Fibroblast of skin of right quadriceps (primary cell): ENCODE results near the gene RB1.
"Not testable (repeated sequence)": the region's sequence is repeated elsewhere in the genome, so short reads cannot be mapped to it uniquely, and the experiment has no call there.

Source experiments
- DNase-seq: peaks from one replicate; pipeline ENCODE4 v3.0.0-alpha.2; 2013

RB1 gene

GRCh38 chr13:48355524-48355923, 52.0 kb downstream of the RB1 start:
- not testable (repeated sequence) for DNase-seq

GRCh38 chr13:48356750-48357149, 53.2 kb downstream of the RB1 start:
- DNase-seq: no peak

DNA sequence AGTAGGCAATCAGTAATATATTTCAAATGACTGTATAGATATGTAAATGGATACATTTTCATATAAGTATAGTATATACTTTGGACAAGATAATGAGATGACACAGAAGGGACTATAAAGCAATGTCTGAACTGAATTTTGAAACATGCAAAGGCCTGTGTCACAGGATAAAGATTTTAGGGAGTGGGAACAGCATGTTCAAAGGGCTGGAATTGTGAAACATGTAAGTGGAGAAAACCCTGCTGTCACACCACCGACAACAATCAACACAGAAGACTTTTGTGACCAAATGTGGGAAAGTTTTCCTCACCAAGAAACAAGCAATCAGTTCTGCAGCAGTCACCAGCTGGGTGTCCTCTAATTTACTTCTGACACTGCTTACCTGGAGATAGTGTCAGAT, 66.4 kb downstream of the RB1 start:
- no peak for DNase-seq

- DNase-seq: no peak
Measured at GRCh38 chr13:48370815-48371214, 67.3 kb downstream of the RB1 start.

DNA sequence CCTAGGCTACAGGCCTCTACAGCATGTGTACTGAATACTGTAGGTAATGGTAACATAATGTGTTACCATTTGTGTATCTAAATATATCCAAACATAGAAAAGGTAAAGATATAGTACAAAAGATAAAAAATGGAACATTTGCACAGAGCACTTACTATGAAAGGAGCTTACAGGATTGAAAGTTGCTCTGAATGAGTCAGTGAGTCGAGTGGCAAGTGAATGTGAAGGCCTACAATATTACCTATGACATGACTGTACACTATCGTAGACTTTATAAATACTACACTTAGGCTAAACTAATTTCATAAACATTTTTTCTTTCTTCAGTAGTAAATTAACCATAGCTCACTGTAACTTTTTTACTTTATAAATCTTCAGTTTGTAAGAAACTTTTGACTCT, 74.3 kb downstream of the RB1 start:
- DNase-seq: no peak

- no peak for DNase-seq
Measured at GRCh38 chr13:48380581-48380980, 77.0 kb downstream of the RB1 start.

DNA sequence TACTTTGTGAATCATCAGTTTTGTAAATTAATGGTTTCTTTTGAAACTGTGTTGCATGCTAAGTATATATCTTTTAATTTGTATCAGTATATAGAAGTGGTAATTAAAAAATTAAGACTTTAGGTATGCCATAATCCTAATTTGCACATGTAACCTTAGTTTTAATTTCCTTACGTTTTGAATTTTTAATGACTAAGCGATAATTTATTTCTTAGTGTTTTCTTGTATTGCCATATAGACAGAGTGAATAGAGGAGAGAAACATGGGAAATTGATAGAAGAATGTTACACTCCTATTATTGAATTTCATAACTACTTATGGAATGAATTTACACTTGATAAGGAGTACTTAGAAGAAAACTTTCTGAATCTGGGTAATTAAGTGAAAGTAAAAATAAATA, 79.8 kb downstream of the RB1 start:
- DNase-seq: no peak

- DNase-seq: no peak
Measured at GRCh38 chr13:48386816-48387215, 83.3 kb downstream of the RB1 start.

- no peak for DNase-seq
Measured at GRCh38 chr13:48391257-48391656, 87.7 kb downstream of the RB1 start.

DNA sequence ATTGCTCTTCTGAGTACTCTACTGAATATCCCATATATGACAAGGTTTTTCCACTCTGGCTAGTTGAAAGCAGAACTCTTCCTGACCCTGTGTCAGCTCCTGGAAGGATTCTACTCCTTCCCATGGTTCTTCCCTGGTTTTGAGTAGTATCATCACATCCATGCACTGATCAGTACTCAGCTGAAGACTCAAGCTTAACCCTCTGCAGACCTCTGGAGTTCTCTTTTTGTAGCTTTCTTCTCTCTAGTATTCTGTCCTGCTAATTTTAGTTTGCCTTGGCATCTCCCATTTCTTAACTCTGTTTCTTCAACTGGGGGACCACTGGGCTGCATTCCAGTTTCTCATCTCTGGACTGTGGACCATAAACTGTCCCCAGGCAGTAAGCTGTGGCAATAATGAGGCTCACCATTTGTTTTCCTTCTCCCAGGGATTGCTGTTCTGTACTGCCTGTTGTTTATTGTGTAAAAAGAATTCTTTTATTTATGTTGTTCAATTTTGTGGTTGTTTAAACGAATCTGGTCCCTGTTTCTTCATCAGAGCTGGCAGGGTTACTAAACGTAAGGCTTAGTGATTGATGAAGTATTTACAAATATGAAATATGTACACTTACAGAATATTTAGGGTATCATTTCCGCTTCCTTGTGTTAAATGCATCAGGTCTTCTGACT, 89.6 kb downstream of the RB1 start:
- no peak for DNase-seq

DNA sequence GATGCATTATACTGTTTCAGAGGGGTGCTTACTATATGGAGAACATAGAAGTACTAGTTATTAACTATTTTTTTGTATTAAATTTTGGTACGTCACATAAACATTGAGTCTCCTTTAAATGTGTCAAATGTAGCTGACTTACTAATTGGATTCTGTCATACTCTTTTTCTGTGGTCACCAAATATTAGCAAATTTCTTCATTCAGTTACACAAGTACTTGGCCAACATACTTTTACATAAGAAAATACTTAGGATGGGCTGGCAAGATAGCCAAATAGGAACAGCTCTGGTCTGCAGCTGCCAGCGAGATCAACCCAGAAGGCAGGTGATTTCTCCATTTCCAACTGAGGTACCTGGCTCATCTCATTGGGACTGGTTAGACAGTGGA, 90.1 kb downstream of the RB1 start:
- DNase-seq: no peak

- DNase-seq: no peak
Measured at GRCh38 chr13:48397744-48398143, 94.2 kb downstream of the RB1 start.

GRCh38 chr13:48398450-48399095, 95.0 kb downstream of the RB1 start:
- DNase-seq: peak; percentile 40

- DNase-seq: no peak
Measured at GRCh38 chr13:48400090-48400694, 96.6 kb downstream of the RB1 start.

DNA sequence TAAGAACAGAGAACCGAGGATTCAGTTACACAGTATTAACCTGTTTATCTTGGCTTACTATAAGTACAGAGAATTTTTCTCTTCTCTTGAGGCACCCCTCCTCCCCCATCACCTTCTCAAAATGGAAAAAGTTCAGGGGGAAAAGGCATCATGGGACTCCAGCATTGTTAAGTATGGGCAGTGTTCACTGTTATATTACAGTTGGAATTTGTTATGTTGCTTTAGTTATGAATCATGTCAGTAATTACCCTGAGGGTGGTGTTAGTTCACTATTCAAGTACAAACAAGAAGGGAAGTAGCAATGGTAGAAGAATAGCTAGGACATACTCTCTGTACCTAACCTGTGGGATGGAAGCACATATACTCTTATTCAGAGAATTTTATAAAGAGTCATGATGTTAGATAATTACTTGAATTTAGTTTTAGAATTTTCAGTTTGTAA, 97.3 kb downstream of the RB1 start:
- DNase-seq: peak; percentile 81

- peak; percentile 16 for DNase-seq
Measured at GRCh38 chr13:48401480-48401879, 97.9 kb downstream of the RB1 start.

DNA sequence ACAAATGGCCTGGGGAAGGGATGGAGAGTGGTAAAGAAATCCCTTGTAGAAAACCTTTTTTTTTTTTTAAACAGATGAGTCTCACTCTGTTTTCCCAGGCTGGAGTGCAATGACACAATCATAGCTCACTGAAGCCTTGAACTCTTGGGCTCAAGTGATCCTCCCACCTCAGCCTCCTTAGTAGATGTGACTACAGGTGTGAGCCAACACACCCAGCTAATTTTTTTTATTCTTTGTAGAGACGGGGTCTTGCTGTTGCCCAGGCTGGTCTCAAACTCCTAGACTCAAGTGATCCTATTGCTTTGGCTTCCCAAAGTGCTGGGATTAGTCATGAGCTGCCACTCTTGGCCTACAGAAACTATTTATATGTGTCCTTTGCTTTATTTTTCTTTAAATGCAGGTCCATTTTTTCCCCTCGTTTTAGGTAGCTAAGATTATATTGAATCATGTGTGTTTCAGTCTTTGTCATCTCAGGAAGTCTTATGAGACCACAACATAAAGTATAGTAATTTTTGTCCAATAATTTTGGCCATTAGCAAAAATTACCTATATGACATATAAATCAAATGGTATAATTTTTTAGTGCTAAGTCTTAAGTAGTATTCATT, 98.9 kb downstream of the RB1 start:
- DNase-seq: no peak

DNA sequence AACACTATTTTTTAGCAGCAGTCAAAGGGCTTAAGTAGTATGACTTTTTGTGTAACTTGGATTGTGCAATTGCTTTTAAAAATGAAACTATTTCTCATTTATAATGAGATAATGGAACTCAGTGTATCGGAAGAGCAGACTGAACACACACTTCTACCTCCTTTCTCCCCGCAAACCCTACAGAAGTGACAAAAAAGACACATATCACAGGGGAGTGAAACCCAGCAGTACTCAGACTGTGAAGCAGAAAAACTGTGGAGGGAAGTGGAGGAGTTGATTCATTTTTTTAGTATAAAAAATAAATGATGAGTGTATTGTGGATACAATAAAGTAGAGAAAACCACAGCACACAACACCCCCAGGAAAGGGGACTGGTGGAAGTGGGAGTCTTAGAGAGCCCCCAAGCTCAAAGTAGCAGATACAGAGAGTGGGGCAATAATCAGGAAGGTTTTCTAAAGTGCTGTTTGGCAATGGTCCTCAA, 99.6 kb downstream of the RB1 start:
- DNase-seq: no peak

DNA sequence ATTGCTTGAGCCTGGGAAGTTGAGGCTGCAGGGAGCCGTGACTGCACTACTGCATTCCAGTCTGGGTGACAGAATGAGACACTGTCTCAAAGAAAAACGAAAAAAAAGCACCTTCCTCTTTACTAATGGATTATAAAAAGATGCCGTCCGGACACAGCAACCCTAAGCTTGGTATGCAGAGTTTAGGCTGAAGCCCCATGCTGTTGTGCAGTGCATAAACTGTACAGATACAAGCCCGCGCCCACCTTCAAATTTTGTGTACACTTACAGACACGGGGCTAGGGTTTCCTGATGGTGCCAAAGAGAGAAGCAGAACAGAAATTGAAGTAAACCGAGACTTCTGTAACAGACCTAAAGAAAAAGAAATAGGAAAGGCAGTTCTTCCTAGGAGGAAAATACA, 100.4 kb downstream of the RB1 start:
- no peak for DNase-seq

GRCh38 chr13:48404952-48405351, 101.4 kb downstream of the RB1 start:
- DNase-seq: peak; percentile 18

GRCh38 chr13:48405875-48406274, 102.3 kb downstream of the RB1 start:
- DNase-seq: no peak

DNA sequence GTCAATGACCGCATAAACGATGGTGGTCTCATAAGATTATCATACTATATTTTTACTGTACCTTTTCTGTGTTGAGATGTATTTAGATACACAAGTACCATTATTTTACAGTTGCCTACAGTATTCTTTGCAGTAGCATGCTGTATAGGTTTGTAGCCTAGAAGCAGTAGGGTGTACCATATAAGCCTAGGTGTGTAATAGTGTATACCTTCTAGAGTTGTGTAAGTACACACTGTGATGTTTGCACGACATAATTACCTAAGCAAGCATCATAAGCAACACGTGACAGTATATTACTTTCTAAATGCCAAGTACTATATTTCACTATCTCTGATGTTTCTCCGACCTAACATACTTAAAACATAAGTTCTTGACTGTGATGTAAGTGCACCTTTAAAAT, 106.6 kb downstream of the RB1 start:
- no peak for DNase-seq

- DNase-seq: no peak
Measured at GRCh38 chr13:48411147-48411794, 107.7 kb downstream of the RB1 start.
